ENCODE results near the gene ARL4C.

The ARL4C gene

GRCh38 chr2:234450431-234451124 lies 46.3 kb downstream of the ARL4C start:
- Mint-ChIP-seq H3K36me3 (no peaks in the 10 kb centered on the region), H3K27ac (peak overlapping the region; percentile 97), H3K4me1 (peaks cover 61% of the 10 kb centered on the region), H3K27me3 (no peaks in the 10 kb centered on the region), H3K4me3 (no peak overlapping the region), H3K9me3 (no peaks in the 10 kb centered on the region)
- no peak for ATAC-seq

- Mint-ChIP-seq H3K36me3 (no peaks in the 10 kb centered on the region), H3K27ac (peak overlapping the region; percentile 97), H3K27me3 (no peaks in the 10 kb centered on the region), H3K9me3 (no peaks in the 10 kb centered on the region), H3K4me3 (no peak overlapping the region), H3K4me1 (peaks cover 60% of the 10 kb centered on the region)
- ATAC-seq, result no peak
These were observed 48.2 kb downstream of the ARL4C start for GRCh38 chr2:234448506-234449184.

GRCh38 chr2:234447963-234448362 lies 48.9 kb downstream of the ARL4C start:
- Mint-ChIP-seq H3K27ac (peak overlapping the region; percentile 97), H3K4me3 (no peak overlapping the region), H3K36me3 (no peaks in the 10 kb centered on the region), H3K27me3 (no peaks in the 10 kb centered on the region), H3K9me3 (no peaks in the 10 kb centered on the region), H3K4me1 (peaks cover 60% of the 10 kb centered on the region)
- no peak for ATAC-seq

GRCh38 chr2:234447189-234447588 lies 49.7 kb downstream of the ARL4C start:
- H3K9me3 Mint-ChIP-seq, result no peaks in the 10 kb centered on the region
- no peaks in the 10 kb centered on the region for H3K27me3 Mint-ChIP-seq
- no peaks in the 10 kb centered on the region for H3K36me3 Mint-ChIP-seq
- no peak overlapping the region for H3K4me3 Mint-ChIP-seq
- H3K27ac Mint-ChIP-seq, result peak overlapping the region; percentile 97
- no peak for ATAC-seq
- H3K4me1 Mint-ChIP-seq, result peaks cover 57% of the 10 kb centered on the region

- Mint-ChIP-seq H3K9me3 (no peaks in the 10 kb centered on the region), H3K27ac (peak overlapping the region; percentile 97), H3K4me1 (peaks cover 56% of the 10 kb centered on the region), H3K36me3 (no peaks in the 10 kb centered on the region), H3K27me3 (no peaks in the 10 kb centered on the region), H3K4me3 (peak overlapping the region; percentile 42)
- ATAC-seq, result peak; percentile 100
These were observed 50.3 kb downstream of the ARL4C start for GRCh38 chr2:234446404-234447076.

DNA sequence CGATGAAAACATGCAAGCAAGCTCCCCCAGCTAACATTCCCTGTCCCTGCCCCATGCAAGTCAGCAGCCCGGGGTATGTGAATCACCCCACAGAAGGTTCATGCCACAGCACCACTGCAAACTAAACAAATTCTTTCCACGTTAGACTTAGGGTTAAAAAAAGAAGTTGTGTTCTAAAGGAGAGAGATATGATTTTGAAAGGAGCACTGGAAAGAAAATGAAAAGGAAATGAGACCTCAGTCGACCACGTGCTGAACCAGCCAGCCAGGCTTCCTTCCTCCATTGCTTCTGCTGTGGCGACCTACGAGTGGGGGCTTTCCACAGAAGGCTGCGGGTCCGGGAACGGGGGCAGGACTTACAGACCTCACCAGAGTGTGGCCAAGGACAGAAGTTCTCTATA lies 52.0 kb downstream of the ARL4C start:
- Mint-ChIP-seq H3K36me3 (peaks cover 6% of the 10 kb centered on the region), H3K27ac (peak overlapping the region; percentile 97), H3K4me1 (peaks cover 67% of the 10 kb centered on the region), H3K4me3 (peak overlapping the region; percentile 37), H3K27me3 (no peaks in the 10 kb centered on the region), H3K9me3 (peaks cover 3% of the 10 kb centered on the region)
- peak; percentile 70 for ATAC-seq

DNA sequence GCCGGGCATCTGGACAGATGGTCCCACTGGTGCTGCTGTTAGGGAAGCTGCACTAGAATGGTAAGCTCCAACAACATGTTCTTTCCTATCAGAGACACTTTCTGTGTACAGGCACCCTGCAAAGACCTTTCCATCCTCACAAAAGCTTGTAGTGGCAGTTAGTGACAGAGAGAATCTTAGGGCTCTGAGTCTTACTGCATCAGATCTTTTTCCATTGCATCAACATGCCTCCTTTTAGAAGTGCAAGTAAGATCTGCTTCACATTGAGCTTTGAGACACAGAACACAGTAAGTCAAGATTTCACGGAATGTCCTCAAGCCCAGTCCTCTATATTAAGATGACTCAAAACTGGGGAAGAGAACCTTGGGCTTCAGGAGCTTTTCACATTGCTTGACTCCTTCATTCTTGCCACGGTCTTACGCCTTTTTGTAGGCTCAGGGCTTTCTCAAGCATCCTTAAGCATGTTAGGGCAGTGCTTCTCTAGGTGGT lies 52.6 kb downstream of the ARL4C start:
- no peaks in the 10 kb centered on the region for H3K27me3 Mint-ChIP-seq
- peaks cover 3% of the 10 kb centered on the region for H3K9me3 Mint-ChIP-seq
- no peak overlapping the region for H3K4me3 Mint-ChIP-seq
- H3K27ac Mint-ChIP-seq, result peak overlapping the region; percentile 97
- peaks cover 6% of the 10 kb centered on the region for H3K36me3 Mint-ChIP-seq
- ATAC-seq, result no peak
- H3K4me1 Mint-ChIP-seq, result peaks cover 73% of the 10 kb centered on the region

Data from stimulated activated memory B cell treated with anti-CD40 and anti-IgM and Interleukin-4, amounts not matched to agents 10 μg/mL and 1 μg/mL and 100 μg/mL, for 72 hours (primary cell).